Right hindlimb (tissue), 1 donor: ENCODE results near the gene MTUS2.
"Not testable (repeated sequence)": the region's sequence is repeated elsewhere in the genome, so short reads cannot be mapped to it uniquely, and the experiment has no call there.

Source experiments
- DNase-seq: peaks from one replicate; pipeline ENCODE4 v3.0.0-alpha.2; 2018

MTUS2 gene

DNA sequence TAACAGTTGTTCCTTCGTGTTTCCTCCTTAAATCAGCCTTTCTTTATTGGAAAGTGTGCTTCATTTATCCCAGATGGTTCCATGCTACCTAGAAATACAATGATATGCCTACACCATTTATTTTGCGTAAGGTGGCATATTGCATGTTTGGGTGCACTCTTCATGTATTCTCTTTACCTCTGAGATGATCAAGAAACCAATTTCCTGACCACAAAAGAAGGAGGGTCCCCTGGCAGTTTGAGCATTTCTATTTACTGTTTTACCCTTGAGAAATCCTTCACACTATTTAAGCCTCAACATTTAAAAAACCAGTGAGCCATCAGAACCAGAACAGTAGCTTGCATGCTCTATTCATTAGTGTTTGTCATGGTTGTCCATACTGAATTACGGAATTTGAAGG lies 354.0 kb downstream of the MTUS2 start:
- no peak for DNase-seq

DNA sequence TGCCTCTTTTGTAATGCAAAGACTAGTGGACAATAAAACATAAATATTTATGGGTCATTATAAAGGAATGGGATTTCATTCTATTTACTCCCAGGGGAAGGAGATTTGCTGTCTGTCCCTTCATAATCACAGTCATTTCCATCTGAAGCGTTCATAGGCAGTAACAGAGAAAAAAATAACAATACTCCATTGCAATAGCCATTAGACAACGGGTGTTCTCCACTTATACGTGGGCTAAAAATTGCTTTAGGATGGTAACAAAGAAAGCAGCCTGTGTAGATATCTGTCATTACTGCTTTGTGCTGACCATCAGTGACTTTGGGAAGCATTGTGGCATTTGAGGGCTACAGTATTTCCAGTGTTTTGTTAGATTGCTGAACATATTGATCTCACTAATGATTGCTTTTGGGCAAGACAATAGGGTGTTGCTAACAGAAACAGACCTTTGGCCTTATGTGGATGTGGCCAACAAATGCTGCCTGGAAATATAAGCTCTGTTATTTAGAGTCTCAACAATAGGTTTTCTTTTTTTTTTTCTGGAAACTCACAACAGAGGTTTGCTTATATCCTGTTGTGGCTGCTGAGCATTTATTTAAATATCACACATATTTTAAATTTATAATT lies 355.2 kb downstream of the MTUS2 start:
- DNase-seq, result no peak

DNA sequence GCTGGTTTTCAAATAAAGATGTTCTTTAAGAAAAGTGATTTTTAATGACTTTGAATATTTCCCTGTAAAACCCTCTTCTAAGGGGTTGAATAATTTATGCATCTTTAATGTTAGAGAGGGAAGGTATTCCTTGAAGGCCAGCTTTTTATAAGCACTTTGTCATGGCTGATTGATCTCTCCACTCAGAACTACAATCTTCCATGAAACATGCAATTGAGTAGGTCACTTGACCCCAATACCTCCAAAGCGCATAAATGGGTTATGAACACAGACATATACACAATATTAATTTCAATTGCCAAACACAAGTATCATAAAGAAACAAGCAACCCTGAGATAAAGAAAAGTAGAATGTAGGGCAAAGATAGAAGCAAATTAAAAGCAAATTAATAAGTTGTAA lies 359.9 kb downstream of the MTUS2 start:
- DNase-seq, result no peak

DNA sequence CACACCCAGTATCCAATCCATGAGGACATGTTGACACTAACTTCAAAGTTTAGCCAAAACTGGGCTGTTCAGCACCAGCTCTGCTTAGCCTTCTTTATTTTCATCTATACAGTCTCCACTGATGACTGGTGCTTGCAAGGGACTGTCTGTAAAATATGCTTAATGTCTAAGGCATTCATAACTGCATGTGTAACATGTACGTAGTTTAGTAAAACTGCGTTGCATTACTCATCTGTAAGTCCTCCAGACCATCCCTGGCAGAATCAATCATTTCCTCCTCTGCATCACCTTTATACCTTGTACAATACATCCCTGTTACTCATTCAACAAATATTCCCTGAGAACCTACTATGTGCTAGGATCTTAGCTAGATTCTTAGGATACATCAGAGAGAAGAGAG lies 362.1 kb downstream of the MTUS2 start:
- DNase-seq, result no peak

DNA sequence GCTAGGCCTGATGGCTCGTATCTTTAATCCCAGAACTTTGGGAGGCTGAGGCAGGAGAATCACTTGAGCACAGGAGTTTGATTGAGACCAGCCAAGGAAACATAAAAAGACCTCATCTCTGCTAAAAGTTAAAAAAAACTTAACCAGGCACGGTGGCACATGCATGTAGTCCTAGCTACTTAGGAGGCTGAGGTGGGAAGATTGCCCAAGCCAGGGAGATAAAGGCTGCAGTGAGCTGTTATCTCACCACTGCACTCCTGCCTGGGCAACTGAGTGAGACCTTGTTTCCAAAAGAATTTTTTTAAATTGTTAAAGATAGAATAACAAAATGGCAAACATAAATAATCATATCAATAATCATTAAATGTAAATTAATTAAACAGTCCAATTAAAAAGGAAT lies 365.8 kb downstream of the MTUS2 start:
- DNase-seq, result no peak

DNA sequence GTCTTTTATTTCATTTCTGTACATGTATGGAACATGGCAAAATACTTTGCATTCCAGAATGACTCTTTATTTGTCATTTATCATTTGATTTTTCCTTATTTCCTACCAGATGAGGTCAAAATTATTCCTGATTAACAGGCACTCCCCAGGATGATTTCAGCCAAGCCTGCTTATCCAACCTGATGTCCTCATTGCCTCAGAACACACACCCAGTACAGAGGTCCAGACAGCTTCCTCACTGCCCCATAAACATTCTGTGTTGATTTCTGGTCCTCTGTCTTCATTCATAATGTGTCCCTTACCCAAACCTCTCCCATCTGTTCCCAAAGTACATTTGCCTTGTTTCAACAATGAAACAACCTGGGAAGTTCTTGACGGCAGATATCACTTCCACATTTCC lies 367.4 kb downstream of the MTUS2 start:
- DNase-seq, result no peak

DNA sequence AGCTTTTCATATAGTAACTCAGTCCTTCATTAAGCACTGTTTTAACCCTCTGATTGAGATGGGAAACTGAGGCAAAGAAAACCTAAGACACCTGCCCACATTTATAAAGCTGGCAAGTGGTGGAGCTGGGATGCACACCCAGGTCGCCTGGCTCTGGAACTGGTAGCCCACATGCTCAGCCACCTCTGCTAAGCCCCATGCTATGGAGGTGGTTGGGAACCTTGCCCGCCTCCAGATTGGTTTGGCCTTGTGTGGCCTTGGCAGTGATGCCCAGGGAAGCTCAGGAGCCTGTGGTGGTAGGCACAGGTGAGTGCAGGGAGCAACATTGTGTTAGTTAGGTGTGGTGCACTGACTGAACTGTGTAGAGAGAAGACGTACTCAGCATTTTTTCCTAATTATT lies 370.2 kb downstream of the MTUS2 start:
- no peak for DNase-seq

DNA sequence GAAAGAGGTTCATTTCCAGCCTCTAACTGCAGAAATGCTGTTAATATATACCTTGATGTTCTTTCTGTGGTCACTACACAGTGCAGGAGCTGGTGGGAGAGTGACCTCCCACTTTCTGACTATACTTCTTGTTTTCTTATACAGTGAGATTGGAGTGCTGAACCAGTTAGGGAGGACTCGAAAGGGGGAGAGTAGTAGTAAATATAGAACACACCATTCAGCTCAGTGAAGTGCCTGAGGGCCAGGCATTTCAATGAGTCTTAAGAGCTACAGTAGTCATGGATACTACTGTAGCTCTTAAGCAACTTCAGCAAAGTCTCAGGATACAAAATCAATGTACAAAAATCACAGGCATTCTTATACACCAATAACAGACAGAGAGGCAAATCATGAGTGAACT lies 372.9 kb downstream of the MTUS2 start:
- no peak for DNase-seq

DNA sequence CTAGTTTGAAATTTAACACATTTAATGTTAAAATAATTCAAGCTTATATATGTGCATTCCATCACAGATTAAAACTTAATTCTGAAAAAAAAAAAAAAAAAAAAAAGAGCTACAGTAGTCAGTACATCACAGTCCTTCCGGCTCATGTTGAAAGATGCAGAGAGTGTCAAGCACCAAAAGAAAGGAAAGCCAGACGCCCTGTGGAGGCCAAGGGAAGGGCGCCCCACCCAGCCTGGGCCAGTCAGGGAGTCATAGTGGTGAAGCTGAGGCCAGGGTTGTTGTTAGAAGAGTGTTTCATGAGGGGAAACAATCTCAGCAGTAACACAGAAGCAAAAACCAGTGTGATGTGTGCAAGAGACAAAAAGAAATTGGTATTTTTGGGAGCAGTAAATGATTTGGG lies 375.3 kb downstream of the MTUS2 start:
- DNase-seq, result no peak

DNA sequence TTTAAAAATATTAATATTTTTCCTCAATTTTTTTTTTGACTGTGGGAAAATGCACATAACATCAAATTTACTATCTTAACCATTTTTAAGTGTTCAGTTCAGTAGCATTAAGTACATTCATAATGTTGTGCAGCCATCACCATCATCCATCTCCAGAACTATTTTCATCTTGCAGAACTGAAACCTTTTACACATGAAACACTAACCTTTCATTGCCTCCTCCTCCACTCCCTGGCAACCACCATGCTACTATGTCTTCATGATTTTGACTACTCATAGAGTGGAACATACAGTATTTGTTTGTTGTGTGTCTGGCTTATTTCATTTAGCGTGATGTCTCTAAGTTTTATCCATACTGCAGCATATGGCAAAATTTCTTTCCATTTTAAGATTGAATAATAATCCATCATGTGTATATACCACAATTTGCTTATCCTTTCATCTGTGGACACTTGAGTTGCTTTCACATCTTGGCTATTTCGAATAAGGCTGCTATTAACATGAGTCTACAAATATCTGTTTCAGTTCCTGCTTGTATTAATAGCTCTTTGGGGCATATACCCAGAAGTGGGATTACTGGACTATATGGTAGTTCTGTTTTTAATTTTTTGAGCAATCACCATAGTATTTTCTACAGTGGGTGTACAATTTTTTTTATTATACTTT lies 376.4 kb downstream of the MTUS2 start:
- no peak for DNase-seq

DNA sequence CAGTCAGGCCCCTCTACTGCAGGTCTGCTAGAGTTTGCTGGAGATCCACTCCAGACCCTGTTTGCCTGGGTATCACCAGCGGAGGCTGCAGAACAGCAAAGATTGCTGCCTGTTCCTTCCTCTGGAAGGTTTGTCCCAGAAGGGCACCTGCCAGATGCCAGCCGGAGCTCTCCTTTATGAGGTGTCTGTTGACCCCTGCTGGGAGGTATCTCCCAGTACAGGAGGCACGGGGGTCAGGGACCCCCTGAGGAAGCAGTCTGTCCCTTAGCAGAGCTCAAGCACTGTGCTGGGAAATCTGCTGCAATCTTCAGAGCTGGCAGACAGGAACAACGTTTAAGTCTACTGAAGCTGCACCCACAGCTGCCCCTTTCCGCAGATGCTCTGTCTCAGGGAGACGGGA lies 382.6 kb downstream of the MTUS2 start:
- not testable (repeated sequence) for DNase-seq

DNA sequence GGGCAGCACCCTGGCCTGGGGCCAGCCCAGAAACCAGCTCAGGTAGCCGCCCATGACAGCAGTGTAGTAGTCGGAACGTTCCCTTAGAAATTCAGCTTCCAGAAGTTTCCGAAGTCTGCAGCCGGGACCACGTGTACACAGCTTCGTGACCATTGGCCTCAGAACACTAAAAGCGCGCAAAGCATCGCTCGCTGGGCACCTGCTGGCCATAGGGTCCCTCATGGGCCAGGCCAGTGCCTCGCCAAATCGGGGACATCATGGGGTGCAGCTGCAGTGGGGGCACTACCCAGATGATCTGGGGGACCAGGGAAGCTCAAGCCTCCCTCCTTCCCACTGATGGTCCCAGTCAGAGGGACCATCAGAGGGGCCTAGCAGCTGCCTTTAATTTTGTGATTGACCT lies 384.5 kb downstream of the MTUS2 start:
- no peak for DNase-seq

DNA sequence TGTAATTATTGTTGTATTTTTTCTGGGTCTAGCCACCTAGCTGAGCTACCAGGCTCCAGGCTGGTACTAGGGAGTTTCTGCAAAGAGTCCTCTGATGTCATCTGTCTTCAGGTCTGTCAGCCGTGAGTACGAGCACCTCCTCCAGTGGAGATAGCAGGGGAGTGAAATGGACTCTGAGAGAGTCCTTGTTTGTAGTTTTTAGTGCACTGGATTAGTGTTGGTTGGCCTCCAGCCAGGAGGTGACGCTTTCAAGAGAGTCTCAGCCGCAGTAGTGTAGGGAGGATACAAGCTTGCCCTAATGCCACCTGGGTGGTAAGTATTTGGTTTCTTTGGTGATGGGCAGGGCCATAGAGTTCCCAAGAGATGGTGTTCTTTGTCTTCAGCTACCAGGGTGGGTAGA lies 390.5 kb downstream of the MTUS2 start:
- no peak for DNase-seq

DNA sequence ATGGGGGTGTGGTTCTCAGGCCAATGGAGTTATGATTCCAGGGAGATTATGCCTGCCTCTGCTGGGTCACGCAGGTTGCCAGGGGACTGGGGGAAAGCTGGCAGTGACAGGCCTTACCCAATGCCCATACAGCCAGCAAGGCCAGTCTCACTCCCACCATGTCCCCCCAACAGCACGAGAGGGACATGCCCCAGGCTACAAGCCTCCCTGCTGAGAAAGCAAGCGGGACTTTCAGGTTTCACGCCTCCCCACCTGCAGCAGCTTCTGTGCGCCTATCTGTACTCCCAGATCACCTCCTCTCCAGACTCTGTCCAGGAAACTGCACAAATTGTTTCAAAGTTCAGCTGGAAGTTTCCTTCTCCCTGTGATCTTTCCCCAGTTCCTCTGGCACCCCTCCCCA lies 391.0 kb downstream of the MTUS2 start:
- DNase-seq, result not testable (repeated sequence)

DNA sequence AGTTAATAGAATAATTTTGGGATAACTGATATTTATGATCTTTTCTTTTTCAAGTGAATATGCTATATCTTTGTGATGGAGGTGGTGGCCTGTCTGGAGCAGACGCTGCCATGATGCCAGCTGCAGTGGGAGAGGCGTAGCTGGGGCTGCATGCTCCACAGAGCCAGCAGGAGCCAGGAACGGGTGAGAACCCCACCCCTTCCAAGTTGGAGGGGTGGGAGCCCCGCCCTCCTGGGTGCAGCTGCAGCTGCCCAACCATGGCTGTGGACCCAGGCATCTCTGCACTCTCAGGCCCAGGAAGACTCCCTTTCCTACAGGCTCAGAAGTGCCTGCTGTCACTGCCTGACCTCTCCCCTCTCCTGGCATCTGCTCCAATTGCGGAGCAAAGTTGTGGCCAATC lies 402.3 kb downstream of the MTUS2 start:
- no peak for DNase-seq

DNA sequence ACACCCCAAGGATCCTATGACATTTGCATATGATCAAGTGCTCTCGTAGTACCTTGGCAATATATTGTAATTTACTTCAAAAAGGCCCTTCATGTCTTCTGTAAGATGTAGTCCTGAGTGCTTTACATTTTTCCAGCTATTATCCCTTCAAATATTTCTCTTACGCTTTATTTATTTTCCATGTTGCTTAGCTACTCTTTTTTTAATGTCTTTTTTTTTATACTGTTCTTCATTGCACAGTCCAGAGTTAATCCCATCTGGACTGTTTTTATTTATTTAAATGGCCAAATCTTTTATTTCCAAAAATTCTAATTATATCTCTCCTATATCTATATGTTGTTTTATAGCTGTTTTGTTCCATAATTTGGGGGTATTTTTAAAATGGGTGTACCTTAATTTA lies 404.1 kb downstream of the MTUS2 start:
- no peak for DNase-seq

DNA sequence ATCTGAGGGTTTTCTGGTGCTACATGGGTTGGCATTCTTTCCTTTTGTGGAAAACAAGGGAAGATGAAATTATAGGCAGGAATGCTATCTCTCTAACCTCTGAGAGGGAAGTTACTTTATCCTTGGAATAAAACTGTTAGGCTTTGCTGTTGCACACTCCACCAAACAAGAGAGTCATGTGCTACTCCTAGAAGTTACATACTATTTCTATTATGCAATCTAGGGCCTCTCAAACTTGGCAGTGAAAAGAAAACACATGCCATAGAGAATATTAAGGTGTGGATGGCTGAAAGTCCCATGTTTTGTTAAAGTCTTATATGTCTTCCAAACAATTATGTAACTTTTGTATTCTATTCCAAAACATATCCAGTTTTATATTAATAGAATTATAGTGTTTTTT lies 407.4 kb downstream of the MTUS2 start:
- DNase-seq, result no peak

DNA sequence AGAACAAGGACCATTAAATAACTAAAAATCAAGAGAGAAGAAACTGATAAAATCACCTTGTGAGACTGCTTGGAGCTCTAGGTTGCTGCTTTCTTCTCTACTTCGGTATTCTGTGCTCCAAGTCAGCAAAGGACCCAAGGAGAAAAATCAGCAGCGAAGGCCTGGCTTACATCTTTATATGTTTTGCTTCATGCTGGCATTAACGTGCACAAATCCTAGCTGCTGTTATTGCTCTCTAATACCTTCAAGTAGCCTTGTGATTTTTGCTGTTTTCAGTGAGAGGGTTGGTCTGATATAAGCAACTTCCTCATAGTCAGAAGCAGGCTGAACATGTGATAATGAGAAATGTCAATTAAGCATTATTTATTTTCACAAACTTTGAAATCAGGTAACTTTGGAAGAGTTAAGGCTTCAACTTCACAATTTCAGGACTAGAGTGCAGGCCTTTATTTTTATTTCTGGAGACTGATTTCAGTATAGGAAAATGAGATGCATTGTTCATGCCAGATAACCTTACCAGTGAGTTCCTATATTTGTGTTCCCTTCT lies 410.2 kb downstream of the MTUS2 start:
- no peak for DNase-seq

DNA sequence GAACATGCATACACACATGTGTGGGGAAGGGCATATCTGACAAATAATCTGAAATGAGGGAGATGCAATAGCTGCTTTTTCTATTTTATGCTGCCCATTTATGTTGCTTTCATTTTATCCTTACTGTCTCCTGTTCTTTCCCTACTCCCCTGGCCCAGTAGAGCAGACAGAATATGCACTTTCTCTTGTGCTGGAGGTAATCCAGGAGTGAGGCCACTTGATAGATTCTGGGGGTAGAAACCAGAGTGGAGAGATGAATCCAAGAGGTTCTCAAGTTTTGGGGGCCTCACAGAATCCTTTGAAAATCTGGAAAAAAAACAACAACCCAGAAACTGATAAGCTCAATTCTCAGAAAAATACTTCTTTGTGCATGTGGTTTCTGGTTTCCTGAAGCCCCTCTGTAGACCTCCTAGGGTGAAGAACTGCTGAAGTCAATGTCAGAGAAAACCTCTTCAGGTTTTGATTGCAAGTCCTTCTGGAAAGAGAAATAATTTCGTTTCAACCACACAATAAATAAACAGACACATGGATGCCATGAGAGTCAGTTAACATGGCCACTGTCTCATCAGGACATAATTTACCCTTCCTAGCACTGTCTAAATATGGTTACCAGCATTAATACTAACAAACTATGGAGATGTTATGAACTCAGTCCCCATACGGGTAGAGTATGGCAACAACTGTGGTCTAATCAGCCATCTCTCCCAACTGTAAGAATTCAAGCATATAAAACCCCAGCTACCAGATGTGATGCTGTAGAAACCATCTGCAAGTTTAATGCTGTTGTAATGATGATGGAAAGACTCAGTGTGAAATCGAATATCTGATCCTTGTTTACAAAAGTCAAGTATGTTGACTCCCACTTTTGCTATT lies 419.8 kb downstream of the MTUS2 start:
- no peak for DNase-seq

DNA sequence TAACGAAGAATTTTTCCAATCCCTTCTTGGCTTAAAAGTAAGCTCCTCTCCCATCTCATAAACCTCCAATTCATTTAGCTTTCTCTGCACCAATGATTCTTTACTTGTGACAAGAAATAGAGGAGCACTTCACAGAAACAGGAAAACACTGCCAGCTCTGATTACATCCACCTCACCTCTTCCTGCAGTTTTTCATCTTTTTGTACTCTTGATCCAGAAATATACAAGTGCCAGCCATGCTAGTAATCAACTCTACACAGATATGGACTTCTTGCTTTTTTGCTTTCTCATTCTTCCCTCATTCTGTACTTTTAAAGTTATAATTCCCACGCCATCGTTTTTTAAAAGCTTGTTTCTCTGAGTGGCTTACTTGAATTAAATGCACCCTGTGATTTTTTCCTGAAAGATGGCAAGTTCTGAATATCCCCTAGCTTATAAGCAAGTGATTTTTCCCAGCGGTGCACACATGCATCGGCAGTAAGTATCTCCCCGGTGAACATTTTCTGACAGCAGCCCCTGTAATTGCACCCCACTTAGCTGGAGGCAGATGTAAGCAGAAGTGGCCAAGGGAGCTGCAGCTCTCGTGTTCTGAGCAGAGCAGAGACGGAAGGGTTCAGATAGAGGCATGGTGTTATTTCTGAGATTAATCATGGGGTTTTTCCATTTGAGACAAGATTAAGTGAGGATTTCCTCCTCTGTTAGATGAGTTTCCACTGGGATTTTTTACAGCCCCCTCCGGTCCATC lies 434.7 kb downstream of the MTUS2 start:
- no peak for DNase-seq

DNA sequence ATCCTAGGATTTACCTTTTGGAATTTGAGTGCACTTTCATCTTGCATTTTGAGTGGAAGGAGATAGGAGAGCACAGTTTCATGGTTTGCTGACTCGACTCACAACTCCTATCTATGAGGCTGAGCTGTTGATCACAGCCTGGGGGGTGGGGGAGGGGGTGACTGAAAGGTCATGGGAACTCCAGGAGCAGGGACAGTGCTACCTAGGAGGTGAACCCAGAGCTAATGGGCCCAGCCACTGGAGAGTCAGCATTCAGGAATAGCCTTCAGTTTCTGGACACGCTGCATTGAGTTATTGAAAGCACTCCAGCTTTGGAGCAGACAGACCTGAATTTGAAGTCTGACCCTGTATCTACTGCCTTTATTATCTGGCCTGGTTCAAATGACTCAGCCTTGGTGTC lies 435.4 kb downstream of the MTUS2 start:
- no peak for DNase-seq

DNA sequence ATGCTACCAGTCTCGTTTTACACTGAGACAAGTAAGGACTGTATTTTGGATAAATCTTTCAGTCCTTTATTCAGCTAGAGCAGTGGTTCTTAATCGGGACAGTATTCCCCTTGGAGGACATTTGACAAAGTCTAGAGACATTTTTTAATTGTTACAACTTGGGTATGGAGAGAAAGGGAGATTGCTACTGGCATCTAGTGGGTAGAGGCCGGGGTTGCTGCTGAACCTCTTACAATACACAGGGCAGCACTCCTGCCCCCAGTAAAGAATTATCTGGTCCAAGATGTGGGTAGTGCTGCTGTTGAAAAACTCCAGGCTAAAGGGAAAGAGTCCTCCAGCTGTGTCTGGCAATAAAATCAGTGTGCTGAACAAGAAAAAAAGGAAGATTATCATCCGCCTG lies 440.5 kb downstream of the MTUS2 start:
- DNase-seq, result no peak

DNA sequence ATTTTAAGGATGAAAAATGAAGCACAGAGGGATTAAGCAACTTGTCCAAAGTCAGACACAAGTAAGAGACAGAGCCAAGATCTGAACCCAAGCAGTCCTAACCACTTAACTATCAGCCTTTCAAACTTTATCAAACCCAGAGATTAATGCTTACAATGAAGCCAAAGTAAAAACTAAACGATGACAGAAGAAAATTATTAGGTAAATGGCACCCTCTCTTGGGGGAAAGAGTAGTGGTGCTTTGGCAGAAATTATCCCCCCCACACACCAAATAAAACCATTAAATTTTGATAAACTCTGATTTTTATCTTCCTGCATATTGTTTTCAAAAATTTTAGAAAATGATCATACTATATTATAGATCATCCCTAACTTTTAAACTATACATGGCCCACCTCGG lies 446.1 kb downstream of the MTUS2 start:
- DNase-seq, result no peak
